ENCODE measurements around the gene CACNG1. TPM values are rescaled to one million over a fixed set of nuclear protein-coding genes. Genes with fewer than 3 reads are reported as not detected.

Gene CACNG1
- total and polyA plus RNA-seq, 11 donors = not detected

GRCh38 chr17:67076290-67076689, 31.9 kb downstream of the CACNG1 start:
- H3K4me1 ChIP-seq = peaks cover 0 to 9% (median 0%) of the 10 kb centered on the region in 12 donors
- TF ChIP-seq POLR2A (IDR thresholded peaks at IDR 0.05) = no peak
- TF ChIP-seq CTCF (IDR thresholded peaks at IDR 0.05) = no peak
- no peak overlapping the region for H3K27ac ChIP-seq
- WGBS, 4 donors = 82 to 90% (median 86%) methylated on average over 7 of the region's 7 CpGs
- no peaks in the 10 kb centered on the region for H3K9me3 ChIP-seq
- no peak for DNase-seq
- no peaks in the 10 kb centered on the region for H3K27me3 ChIP-seq
- intact Hi-C loops (cut with DNase I) = no loop called here
- H3K4me3 ChIP-seq = no peak overlapping the region
- peaks cover 0 to 54% (median 27%) of the 10 kb centered on the region in 9 donors for H3K36me3 ChIP-seq
- no peak for ATAC-seq

DNA sequence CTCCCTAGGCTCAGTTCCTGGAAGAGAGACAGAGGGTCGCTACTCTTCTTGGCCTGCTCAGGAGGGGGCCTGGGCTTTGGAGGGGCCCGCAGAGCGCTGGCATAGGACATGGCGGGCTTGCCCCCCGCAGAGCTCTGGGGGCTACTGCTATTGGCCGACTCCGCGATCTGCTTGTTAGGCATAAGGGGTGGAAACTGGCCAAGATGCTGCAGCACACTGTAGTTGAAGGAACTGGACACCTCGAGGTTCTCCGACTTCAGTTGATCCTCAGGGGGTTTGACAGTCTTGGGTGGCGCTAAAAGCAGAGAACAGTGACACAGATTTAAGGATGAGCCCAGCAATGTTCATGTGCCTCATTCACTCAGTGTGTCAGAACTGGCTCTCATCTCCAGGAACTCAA, 33.9 kb downstream of the CACNG1 start:
- 90 to 95% (median 93%) methylated on average over 11 of the region's 11 CpGs for WGBS, 4 donors

DNA sequence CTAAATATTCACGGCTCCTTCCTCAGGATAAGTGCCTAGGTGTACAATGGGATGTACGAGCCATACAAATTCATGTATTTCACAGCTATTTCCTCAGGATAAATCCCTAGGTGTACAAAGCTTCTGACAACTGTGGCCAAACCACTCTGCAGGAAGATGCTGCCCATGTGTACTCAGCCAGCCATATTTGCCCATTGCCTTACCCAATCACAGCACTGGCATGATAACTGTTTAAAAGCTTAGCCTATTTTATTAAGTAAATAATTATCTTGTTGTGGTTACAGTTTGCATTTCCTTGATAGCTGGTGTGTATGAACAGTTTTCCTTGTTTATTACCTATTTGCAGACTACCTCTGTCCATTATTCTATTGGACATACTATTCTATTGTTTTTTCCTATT, 35.1 kb downstream of the CACNG1 start:
- 89 to 94% (median 94%) methylated on average over 2 of the region's 2 CpGs for WGBS, 4 donors
- H3K27me3 ChIP-seq = no peaks in the 10 kb centered on the region
- TF ChIP-seq CTCF (IDR thresholded peaks at IDR 0.05) (no peak), POLR2A (IDR thresholded peaks at IDR 0.05) (no peak)

More for the DNA sequence above, 33.9 kb downstream of the CACNG1 start:
- Histone ChIP-seq H3K27ac (no peak overlapping the region), H3K36me3 (peaks cover 0 to 46% (median 27%) of the 10 kb centered on the region in 9 donors), H3K27me3 (no peaks in the 10 kb centered on the region), H3K9me3 (no peaks in the 10 kb centered on the region), H3K4me1 (peaks cover 0 to 17% (median 0%) of the 10 kb centered on the region in 12 donors), H3K4me3 (no peak overlapping the region)
- DNase-seq = no peak
- intact Hi-C loops (cut with DNase I) = no loop called here
- TF ChIP-seq POLR2A (IDR thresholded peaks at IDR 0.05) = no peak
- no peak for TF ChIP-seq CTCF (IDR thresholded peaks at IDR 0.05)
- ATAC-seq = no peak

GRCh38 chr17:67080804-67081203, 36.5 kb downstream of the CACNG1 start:
- no peaks in the 10 kb centered on the region for H3K9me3 ChIP-seq
- TF ChIP-seq CTCF (IDR thresholded peaks at IDR 0.05) (no peak), POLR2A (IDR thresholded peaks at IDR 0.05) (no peak)
- H3K4me1 ChIP-seq = peaks cover 0 to 17% (median 0%) of the 10 kb centered on the region in 12 donors
- peaks cover 0 to 43% (median 36%) of the 10 kb centered on the region in 9 donors for H3K36me3 ChIP-seq
- 84 to 90% (median 88%) methylated on average over 2 of the region's 2 CpGs for WGBS, 4 donors
- ATAC-seq = no peak
- no peak for DNase-seq
- H3K27me3 ChIP-seq = no peaks in the 10 kb centered on the region
- H3K27ac ChIP-seq = no peak overlapping the region
- no peak overlapping the region for H3K4me3 ChIP-seq
- intact Hi-C loops (cut with DNase I) = no loop called here

More for the DNA sequence above, 35.1 kb downstream of the CACNG1 start:
- DNase-seq = no peak
- Histone ChIP-seq H3K4me3 (no peak overlapping the region), H3K9me3 (no peaks in the 10 kb centered on the region), H3K27ac (no peak overlapping the region), H3K36me3 (peaks cover 0 to 41% (median 27%) of the 10 kb centered on the region in 9 donors), H3K4me1 (peaks cover 0 to 17% (median 0%) of the 10 kb centered on the region in 12 donors)
- intact Hi-C loops (cut with DNase I) = no loop called here
- ATAC-seq = no peak

All from heart left ventricle (tissue), 16 donors.